WI38 (cell line): ENCODE results near the gene PGA3.

Experiments
- H3K4me3 ChIP-seq: 2 replicates; pipeline ENCODE4 v1.5.1; 2011; ENCODE audit warnings: low read depth, mild to moderate bottlenecking, control low read depth, low read length
- TF ChIP-seq, protein P1 (sequence below): IDR thresholded peaks from 2 replicates; pipeline ENCODE4 v1.5.1; 2012; ENCODE audit warnings: low read depth, mild to moderate bottlenecking, control low read depth, low read length

Gene PGA3

DNA sequence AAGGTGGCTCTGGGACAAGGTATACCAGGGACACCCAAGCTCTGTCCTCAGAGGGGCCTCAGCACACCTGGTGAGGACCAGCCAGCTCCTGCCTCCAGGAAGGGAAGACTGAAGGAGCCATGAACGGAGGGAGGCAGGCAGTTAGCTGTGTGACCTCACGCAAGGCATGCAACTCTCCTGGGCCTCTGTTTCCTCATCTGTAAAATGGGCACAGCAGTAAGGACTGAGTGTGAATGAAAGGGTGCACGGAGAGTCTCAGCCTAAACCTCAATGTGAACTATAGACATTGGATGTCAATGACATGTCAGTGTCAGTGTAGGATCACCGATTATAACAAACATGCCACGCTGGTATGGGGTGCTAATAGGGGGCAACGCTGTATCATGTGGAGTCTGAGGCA, 56.0 kb downstream of the PGA3 start:
- TF ChIP-seq, protein P1, sequence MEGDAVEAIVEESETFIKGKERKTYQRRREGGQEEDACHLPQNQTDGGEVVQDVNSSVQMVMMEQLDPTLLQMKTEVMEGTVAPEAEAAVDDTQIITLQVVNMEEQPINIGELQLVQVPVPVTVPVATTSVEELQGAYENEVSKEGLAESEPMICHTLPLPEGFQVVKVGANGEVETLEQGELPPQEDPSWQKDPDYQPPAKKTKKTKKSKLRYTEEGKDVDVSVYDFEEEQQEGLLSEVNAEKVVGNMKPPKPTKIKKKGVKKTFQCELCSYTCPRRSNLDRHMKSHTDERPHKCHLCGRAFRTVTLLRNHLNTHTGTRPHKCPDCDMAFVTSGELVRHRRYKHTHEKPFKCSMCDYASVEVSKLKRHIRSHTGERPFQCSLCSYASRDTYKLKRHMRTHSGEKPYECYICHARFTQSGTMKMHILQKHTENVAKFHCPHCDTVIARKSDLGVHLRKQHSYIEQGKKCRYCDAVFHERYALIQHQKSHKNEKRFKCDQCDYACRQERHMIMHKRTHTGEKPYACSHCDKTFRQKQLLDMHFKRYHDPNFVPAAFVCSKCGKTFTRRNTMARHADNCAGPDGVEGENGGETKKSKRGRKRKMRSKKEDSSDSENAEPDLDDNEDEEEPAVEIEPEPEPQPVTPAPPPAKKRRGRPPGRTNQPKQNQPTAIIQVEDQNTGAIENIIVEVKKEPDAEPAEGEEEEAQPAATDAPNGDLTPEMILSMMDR, result no peak
- H3K4me3 ChIP-seq, result no peak overlapping the region
